HG03469 (cell line): ENCODE measurements around the gene KLHL30.

Experiments
- ATAC-seq: cut with Tn5 transposase; IDR thresholded peaks from one replicate; pipeline ENCODE4 v1.9.1; 2021; ENCODE audit warnings: mild to moderate bottlenecking, moderate library complexity, moderate number of reproducible peaks; ENCODE audit not compliant: unreplicated experiment

The KLHL30 gene, protein sequence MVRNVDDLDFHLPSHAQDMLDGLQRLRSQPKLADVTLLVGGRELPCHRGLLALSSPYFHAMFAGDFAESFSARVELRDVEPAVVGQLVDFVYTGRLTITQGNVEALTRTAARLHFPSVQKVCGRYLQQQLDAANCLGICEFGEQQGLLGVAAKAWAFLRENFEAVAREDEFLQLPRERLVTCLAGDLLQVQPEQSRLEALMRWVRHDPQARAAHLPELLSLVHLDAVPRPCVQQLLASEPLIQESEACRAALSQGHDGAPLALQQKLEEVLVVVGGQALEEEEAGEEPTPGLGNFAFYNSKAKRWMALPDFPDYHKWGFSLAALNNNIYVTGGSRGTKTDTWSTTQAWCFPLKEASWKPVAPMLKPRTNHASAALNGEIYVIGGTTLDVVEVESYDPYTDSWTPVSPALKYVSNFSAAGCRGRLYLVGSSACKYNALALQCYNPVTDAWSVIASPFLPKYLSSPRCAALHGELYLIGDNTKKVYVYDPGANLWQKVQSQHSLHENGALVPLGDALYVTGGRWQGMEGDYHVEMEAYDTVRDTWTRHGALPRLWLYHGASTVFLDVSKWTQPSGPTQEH

DNA sequence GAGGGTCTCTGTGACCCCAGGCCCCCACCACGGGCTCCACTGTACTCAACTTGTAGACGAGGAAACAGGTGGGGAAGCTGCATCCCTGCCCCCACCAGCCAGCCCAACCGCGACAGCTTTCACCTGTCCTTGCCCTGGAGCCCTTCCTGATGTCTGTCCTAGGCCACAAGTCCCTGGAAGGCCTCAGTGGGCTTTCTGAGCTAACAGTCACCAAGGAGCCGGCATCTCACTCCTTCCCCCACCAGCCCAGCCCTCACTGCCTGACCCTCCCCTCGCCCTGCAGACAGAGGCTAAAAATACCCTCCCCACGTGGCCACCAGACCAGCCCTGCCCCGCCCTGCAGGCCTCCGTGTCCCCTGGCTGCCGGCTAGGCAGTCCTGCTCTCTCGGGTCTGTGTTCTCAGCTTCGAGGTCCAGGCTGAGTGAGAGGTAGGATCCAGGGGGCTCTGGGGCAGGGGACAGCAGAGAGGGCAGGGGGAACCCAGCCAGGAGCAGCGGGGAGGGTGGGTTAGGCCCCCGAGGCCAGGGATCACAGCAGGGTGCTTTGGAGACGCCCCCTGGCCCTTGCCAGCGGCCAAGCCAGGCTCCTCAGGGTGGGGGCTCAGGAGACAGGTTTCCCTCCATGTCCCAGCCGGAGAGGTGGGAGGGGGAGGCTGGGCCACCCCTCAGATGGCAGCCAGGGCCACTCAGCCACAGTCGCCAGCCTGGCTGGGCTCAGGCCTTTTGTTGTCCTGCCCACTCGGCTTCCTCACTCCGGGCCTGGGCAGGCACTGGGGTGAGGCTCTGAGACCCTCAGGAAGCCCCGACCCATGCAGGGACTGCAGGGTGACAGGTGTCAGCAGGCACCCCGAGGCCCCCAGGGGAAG lies at the start of gene KLHL30:
KLHL30 (plus strand) TSS at position 338 of the 865 bp plus-strand sequence. CDS start 2,087 bp downstream, outside the sequence.
- no peak for ATAC-seq

DNA sequence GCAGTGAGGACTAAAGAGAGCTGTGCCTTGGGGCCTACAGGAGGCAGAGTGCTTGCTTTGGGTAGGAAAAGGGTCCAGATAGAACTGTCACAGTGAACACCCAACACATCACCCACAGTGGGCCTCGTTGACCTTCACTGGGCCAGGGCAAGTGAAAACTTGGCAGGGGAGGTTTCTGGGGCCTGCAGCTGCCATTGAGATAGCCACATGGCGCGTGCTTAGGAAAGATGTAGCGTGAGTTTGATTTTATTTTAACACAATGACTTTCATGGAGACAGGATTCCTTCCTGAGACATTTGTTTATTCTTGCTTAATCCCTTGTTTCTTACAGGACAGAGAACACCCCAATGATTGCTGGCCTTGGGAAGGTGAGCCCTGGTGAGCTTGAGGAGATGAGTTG lies 47.6 kb upstream of the KLHL30 start:
- no peak for ATAC-seq

DNA sequence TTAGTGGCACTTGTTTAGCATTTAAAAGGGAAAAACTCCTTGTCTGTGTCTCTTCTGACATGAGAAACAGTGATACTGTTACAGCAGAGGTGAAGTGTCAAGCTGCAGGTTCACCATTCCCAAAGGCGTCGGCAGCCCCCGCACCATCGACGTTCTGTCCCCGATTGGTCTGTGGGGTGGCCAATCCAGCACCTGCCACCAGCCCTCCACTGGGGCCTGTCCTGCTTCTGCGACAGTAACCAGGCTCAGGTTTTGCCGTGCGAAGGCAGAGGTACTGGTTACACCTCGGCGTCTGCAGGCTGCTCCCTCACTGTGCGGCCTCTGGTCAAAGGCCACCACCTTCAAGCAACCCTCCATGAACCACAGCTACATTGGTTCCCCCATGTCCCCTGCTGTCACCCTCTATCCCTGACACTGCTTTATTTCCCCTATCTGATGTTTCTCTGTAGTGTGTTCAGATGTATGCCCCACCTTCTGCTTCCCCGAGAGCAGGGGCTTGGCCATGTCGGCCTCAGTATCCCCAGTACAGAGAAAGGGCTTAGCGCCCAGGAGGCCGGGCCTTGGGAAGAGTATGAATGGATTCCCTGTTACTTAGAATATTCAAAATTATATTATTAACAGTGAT lies 46.9 kb upstream of the KLHL30 start:
- no peak for ATAC-seq

DNA sequence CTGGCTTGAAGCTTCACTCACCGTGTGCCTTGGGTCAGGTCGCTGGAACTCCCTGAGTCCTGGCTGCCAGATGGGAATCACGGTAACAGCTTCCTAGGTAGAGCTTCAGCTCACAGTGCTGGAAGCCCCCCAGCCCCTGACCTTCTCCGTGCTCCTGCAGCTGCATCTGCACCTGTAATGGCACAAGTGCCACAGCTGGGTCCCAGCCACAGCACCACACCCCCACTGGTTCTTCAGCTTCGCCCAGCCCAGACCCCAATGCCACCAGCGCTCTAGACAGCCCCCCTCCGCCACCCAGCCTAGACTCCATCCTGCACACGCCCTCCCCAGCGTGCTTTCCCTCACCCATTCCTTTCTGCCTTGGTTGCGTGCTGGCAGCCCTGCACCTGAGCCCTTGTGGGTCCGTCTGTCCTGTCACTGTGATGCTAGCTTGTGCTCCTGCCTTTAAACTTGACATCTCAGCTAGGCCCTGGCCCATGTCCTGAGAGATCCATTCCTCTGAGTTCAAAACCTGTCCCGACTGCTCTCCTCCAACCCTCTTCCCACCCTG lies 45.9 kb upstream of the KLHL30 start:
- ATAC-seq: no peak

DNA sequence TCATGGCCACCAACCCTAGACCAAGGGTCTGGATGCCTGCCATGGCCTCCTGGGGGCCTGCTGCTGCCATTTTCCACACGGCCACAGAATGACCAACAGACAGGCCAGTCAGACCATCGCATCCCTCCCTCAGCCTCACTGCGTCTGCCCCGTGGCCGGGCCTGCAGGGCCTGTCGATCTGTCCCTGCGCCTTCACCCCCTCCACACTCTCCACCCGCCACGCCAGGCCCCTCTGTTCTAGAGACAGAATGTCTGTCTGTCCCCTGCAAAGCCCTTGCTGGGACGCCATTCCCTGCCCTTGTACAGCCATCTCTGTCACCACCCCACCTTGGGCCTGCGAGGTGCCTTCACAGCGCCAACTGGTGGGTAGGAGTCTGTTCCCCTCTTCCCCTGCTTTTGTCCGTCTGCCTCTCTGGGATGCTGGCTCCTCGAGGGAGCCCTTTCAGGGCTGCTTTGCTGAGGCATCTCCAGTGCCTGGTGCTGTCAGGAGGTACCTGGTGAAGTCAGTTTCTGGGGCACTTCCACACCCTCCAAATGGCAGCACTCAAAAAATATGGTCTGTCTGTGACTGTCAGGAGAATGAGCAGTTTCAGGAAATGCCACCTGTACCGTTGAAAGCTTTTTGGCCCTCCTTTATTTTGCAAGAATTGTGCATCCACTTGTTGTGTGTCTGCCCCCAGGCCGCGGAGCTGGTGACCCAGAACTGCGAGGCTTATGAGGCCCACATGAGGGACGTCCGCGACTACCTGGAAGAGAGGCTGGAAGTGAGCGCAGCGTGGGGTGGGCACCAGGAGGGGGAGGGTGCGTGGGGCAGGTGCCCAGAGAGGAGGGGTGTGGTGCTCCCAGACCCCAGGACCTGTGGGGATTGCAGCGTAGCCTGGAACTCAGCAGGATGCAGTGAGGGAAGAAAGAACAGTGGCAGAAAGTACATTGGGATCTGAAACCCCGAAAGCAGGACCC lies 45.0 kb upstream of the KLHL30 start:
- ATAC-seq: no peak

DNA sequence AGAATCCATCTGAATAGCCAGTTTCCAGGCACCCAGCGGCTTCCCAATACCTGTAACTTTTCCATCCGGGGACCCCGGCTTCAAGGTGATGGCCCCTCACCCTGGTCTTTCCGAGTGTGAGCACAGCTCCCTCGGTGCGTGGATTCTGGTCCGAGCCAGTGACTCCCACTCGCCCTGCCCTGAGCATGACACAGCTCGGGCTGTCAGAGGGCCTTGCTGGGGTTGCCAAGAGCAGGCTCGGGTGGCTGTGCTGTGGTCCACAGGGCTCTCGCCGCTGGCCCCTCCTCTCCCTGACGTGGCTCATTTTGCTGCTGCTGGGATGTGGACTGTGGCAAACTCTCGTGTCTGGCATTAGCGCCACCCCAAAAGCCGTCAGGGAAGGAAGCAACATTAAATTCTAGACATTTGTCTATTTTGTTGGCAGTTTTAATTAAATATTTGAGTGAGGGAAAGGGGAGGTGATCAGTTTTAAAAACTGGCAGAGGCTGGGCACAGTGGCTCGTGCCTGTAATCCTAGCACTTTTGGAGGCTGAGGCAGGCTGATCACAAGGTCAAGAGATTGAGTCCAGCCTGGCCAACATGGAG lies 43.9 kb upstream of the KLHL30 start:
- no peak for ATAC-seq

DNA sequence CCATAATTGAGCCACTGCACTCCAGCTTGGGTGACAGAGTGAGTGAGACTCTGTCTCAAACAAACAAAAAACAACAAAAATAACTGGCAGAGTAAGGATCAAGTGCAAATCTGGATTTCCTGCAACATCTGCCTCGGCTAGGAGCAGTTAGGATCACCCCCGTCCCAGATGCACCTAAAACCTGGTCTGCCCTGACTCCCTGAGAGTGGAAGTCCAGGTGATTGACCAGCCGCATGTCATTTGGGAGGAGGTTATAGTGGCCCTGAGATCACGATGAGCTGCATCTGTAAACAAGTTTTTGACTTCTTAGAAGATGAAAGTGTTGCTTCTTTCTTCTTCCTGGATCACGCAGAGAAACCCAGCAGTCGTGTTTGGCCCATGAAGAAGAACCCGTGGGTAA lies 43.3 kb upstream of the KLHL30 start:
- ATAC-seq: no peak

DNA sequence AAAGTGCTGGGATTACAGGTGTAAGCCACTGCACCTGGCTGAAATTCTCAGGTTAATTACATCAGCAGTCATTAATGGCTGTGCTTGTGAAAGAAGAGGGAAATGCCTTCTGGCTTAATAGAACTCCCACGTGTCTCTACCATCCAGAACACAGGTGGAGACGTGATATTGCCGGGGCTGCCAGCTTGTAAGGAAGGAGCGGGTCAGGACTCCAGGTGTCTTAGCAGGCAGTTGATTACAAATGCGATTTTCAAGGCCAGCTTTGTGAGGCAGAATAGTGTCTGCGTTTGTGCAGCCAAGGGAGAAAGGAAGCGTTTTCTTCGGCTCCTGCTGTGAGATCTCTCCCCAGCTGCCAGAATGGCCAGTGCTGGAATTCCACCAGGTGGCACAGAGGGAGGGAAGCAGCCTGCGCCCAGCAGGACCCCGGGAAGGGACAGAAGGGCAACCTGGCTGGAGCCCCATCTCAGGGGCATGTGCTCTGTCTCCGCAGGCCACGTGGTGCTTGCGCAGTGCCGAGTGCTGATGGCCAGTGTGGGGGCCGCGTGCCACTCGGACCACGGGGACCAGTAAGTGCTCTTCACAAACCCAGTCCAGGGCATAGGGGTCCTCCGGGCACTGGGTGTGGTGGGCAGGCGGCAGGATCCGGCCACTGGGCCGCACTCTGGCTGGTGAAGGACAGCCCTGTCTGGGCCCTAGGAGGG lies 42.0 kb upstream of the KLHL30 start:
- no peak for ATAC-seq

DNA sequence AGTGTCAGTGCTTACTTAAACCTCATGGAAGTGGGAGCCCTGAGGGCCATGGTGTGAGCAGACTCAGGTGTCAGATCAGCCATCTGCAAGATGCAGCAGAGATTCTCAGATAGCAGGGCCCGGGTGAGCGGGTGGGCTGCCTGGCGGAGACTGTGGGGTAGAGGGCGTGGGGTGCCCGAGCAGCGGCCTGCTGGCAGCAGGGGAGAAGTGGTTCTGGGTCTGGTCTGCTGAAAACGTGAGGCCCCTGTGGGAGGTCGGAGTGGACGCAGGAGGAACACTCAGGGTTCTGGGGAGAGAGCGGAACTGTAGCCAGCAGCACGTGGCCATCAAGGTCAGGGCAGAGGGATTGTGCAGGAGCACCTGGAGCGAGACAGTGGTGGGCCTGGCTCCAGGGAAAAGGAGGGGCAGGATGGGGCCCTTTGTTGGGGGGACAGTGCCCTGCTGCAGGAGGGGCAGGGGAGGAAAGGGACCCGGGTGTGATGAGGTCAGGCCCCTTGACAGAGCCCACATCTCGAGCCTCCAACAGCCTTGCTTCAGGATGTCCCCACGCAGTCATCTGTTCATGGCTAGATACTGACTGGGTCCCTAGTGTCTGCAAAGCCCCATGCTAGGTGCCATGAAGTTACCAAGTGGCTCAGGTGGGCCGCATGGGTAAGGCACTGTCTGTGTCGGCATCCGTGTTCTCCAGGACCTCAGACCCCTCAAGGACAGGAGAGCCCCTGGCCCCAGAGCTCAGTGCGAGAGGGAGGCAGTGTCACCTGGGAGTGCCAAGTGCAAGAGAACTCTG lies 41.1 kb upstream of the KLHL30 start:
- ATAC-seq: no peak

DNA sequence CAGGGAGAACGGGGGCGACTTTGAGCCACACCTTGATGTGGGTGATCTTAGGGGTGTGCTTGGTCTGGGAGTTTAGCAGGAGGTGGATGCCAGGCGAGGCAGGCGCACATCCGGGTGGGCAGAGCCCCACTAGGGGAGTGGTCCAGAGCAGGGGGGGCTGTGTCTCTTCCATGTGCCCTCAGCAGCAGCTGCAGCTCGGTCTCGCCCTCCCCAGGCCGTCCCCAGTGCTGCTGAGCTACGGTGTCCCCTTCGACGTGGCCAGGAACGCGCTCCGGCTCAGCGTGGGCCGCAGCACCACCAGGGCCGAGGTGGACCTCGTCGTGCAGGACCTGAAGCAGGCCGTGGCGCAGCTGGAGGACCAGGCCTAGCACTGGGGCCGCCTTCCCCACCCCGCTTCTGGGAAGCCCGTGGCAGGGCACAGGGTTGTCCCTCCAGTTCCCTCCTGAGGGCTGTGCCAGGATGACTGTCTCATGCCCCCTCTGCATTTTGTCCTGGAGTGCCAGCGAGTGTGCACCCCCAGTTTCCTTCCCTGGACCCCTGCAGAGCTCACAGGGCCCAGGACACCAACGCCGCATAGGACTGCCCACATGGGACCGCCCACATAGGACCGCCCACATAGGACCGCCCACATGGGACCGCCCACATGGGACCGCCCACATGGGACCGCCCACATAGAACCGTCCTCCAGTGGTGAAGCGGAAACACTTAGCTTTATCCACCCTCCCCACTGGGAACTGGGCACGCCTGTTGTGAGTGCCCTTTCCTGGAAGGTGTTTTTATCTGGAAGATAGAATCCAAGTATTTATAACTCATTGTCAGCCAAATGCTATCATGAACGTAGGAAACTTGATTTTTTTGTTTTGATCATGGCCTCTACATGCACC lies 40.2 kb upstream of the KLHL30 start:
- no peak for ATAC-seq

DNA sequence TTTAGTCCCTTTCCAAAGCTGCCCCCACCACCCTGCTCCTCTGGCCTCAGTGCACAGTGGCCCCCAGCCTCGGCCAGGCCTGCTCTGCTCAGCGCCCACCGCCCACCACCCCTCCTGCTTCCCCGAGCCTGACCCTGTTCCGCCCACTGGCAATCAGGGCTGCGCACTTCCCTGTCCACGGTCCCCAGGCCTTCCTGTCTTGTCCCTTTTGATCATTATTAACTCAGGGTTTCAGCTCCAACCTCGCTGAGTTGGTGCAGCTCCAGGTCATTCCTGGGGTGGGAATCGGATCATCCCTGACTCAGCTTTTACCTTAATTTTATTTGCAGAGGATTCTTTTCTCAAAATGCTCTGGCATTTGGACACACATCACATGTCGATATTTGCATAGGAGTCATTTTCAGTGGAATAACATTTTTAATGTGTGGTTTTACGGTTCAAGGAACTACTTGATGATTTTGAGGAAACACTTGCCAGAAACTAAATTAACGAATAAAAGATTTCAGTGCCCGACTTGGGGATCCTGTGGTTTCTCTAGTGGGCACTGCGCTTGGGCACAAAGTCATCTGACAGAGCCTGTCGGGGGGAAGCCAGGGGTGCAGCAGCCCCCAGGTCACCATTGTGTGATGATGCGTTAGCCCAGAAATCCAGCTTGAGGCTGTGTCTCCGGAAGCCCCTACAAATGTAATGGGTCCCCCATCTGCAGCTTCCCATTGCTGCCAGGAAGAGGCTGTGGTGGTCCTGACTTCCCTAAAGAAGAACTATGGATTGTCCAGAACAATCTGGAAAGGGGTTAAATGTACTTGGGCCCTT lies 39.4 kb upstream of the KLHL30 start:
- ATAC-seq: no peak

DNA sequence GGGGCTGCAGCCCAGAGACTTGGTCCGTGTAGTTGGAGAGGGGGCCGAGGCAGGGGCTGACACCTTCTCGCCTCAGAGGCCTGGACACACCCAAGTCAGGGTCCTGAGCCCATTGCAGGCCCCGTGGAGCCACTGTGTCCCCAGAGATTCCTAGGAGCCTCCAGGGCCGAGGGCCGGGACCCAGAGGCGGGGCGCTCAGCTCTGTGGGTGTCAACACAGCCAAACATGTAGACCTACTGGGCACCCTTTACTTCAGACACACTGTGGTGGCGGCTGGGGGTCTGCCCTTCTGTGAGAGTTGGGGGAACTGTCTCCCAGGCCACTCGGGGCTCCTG lies 38.8 kb upstream of the KLHL30 start:
- no peak for ATAC-seq

DNA sequence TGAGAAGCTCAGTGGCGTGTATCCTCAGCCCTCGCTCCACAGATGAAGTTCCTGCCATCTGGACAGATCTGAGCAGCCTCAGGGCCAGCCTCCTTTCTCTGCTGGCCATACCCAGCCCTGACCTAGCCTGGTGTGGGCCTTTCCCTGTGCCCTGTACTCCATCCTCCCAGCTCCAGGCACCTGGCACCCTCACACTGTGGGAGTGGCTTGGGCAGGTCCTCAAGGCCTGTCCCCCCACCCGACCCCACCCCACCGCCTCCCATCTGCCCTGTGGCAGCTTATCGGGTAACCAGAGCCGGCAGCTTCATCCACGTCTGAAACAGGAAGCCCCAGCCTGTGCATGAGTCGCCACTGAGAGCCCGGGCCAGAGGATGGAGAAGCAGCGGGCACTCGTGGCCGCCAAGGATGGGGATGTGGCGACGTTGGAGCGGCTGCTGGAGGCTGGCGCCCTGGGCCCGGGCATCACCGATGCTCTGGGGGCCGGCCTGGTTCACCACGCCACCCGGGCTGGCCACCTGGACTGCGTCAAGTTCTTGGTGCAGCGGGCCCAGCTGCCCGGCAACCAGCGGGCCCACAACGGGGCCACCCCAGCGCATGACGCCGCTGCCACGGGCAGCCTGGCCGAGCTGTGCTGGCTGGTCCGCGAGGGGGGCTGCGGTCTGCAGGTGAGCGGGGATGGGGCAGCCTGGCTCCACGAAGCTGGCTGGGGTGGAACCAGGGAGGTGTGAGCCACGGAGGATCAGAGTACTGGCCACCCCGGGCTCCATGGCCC lies 38.2 kb upstream of the KLHL30 start, which contains the start of gene ESPNL:
ESPNL (plus strand) TSS at position 292 of the 772 bp plus-strand sequence; CDS start at position 372, 80 bp downstream.
- no peak for ATAC-seq

DNA sequence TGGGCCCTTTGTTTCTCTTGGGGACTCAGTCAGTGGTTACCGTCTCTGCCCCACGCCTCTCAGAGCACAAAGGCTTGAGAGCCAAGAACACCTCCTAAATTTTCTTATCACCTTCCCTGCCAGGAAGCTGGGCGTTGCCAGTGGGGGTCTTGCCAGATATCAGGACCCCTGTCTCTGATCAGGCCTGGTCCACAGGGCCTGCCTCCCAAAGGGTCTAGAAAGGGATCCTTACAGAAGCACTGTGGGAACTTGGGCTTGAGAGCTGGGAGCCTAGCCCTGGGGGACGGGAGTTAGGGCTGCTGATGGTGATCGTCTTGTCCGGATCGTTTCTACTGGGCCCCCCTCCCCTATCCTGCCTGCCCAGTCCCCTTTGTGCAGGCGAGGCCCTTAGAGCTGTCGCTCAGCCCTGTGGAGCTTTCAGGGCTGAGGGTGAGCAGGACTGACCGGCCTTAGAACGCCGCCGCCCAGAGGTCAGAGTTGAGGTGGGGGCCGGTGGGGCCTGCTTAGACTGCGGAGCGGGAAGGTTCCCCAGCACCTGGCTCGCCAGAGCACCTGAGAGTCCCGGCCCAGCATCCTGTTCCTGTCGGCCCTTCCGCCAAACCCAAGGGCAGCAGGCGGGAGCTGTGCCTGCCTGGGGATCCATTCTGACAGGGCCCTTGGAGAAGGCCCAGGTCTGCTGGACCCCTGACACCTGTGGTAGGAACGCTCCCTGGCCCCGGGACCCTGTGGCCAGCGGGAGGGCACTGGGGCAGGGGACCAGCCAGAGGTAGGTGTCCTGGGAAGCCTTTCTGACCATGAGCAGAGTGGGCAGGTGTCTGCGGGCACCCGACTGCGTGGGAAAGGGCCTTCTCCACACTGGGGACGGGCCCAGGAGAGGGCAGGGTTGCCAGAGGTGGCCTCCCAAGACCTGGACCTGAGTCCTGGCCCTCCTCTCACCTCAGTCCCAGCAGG lies 37.4 kb upstream of the KLHL30 start:
- no peak for ATAC-seq
